ENCODE results near the gene MKLN1. TPM values are rescaled to one million over a fixed set of nuclear protein-coding genes. Genes with fewer than 3 reads are reported as not detected.

MKLN1 gene
- total and polyA plus RNA-seq, 4 donors: 7.1 to 48.4 (median 25.5) TPM

GRCh38 chr7:131279044-131279443, 48.6 kb upstream of the MKLN1 start:
- DNase-seq (ENCODE audit: low spot score): no peak
- Histone ChIP-seq H3K9me3 (ENCODE audit: control insufficient read depth in 4 of 4, low read length in 3 of 4) (peaks cover 0 to 3% (median 0%) of the 10 kb centered on the region in 4 donors), H3K4me3 (ENCODE audit: low read depth in 1 of 3, low read length in 3 of 3) (no peak overlapping the region), H3K4me1 (ENCODE audit: control insufficient read depth in 4 of 4, insufficient read depth in 4 of 4, low read length in 3 of 4) (peaks cover 0 to 1% (median 0%) of the 10 kb centered on the region in 4 donors), H3K27ac (ENCODE audit: low read depth in 1 of 2, low read length in 2 of 2) (no peak overlapping the region), H3K9ac (ENCODE audit: low read depth in 1 of 2, low read length in 2 of 2) (no peak overlapping the region), H3K27me3 (ENCODE audit: control insufficient read depth in 4 of 4, insufficient read depth in 4 of 4, low read length in 3 of 4) (no peaks in the 10 kb centered on the region), H3K36me3 (ENCODE audit: control insufficient read depth in 4 of 4, insufficient read depth in 3 of 4, low read depth in 1 of 4, low read length in 3 of 4) (no peaks in the 10 kb centered on the region)
- WGBS: 61% methylated on average over 1 of the region's 1 CpG
- no peak for TF ChIP-seq FOXA2 (IDR thresholded peaks at IDR 0.05)
- TF ChIP-seq NR2F2 (IDR thresholded peaks at IDR 0.05): no peak
- TF ChIP-seq YY1 (IDR thresholded peaks at IDR 0.05): no peak
- TF ChIP-seq HNF4A (conservative IDR thresholded peaks at IDR 0.05): no peak
- TF ChIP-seq, protein P1, sequence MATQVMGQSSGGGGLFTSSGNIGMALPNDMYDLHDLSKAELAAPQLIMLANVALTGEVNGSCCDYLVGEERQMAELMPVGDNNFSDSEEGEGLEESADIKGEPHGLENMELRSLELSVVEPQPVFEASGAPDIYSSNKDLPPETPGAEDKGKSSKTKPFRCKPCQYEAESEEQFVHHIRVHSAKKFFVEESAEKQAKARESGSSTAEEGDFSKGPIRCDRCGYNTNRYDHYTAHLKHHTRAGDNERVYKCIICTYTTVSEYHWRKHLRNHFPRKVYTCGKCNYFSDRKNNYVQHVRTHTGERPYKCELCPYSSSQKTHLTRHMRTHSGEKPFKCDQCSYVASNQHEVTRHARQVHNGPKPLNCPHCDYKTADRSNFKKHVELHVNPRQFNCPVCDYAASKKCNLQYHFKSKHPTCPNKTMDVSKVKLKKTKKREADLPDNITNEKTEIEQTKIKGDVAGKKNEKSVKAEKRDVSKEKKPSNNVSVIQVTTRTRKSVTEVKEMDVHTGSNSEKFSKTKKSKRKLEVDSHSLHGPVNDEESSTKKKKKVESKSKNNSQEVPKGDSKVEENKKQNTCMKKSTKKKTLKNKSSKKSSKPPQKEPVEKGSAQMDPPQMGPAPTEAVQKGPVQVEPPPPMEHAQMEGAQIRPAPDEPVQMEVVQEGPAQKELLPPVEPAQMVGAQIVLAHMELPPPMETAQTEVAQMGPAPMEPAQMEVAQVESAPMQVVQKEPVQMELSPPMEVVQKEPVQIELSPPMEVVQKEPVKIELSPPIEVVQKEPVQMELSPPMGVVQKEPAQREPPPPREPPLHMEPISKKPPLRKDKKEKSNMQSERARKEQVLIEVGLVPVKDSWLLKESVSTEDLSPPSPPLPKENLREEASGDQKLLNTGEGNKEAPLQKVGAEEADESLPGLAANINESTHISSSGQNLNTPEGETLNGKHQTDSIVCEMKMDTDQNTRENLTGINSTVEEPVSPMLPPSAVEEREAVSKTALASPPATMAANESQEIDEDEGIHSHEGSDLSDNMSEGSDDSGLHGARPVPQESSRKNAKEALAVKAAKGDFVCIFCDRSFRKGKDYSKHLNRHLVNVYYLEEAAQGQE (IDR thresholded peaks at IDR 0.05): no peak
- TF ChIP-seq, protein P2, sequence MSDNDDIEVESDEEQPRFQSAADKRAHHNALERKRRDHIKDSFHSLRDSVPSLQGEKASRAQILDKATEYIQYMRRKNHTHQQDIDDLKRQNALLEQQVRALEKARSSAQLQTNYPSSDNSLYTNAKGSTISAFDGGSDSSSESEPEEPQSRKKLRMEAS (IDR thresholded peaks at IDR 0.05): no peak
- TF ChIP-seq FOXA1 (IDR thresholded peaks at IDR 0.05): no peak
- TF ChIP-seq EGR1 (IDR thresholded peaks at IDR 0.05; ENCODE audit: low read depth in 2 of 2): no peak
- TF ChIP-seq TAF1 (conservative IDR thresholded peaks at IDR 0.05): no peak
- TF ChIP-seq SP1 (IDR thresholded peaks at IDR 0.05): no peak

- Histone ChIP-seq H3K27me3 (ENCODE audit: control insufficient read depth in 4 of 4, insufficient read depth in 4 of 4, low read length in 3 of 4) (no peaks in the 10 kb centered on the region), H3K9me3 (ENCODE audit: control insufficient read depth in 4 of 4, low read length in 3 of 4) (peaks cover 0 to 3% (median 0%) of the 10 kb centered on the region in 4 donors), H3K4me1 (ENCODE audit: control insufficient read depth in 4 of 4, insufficient read depth in 4 of 4, low read length in 3 of 4) (no peaks in the 10 kb centered on the region), H3K27ac (ENCODE audit: low read depth in 1 of 2, low read length in 2 of 2) (no peak overlapping the region), H3K36me3 (ENCODE audit: control insufficient read depth in 4 of 4, insufficient read depth in 3 of 4, low read depth in 1 of 4, low read length in 3 of 4) (no peaks in the 10 kb centered on the region), H3K4me3 (ENCODE audit: low read depth in 1 of 3, low read length in 3 of 3) (no peak overlapping the region), H3K9ac (ENCODE audit: low read depth in 1 of 2, low read length in 2 of 2) (no peak overlapping the region)
- no peak for TF ChIP-seq SP1 (IDR thresholded peaks at IDR 0.05)
- no peak for TF ChIP-seq HNF4G (IDR thresholded peaks at IDR 0.05)
- TF ChIP-seq YY1 (IDR thresholded peaks at IDR 0.05): no peak
- TF ChIP-seq NR2F2 (IDR thresholded peaks at IDR 0.05): no peak
- no peak for TF ChIP-seq GABPA (IDR thresholded peaks at IDR 0.05 in 1 of 2, conservative IDR thresholded peaks at IDR 0.05 in 1 of 2)
- DNase-seq (ENCODE audit: low spot score): no peak
- WGBS: 88% methylated on average over 5 of the region's 5 CpGs
Observed at GRCh38 chr7:131281266-131282048, 46.2 kb upstream of the MKLN1 start.

GRCh38 chr7:131284702-131285419, 42.8 kb upstream of the MKLN1 start:
- H3K27me3 ChIP-seq (ENCODE audit: control insufficient read depth in 4 of 4, insufficient read depth in 4 of 4, low read length in 3 of 4): no peaks in the 10 kb centered on the region
- no peaks in the 10 kb centered on the region for H3K36me3 ChIP-seq (ENCODE audit: control insufficient read depth in 4 of 4, insufficient read depth in 3 of 4, low read depth in 1 of 4, low read length in 3 of 4)
- DNase-seq (ENCODE audit: low spot score): no peak
- WGBS: 90% methylated on average over 13 of the region's 13 CpGs
- no peaks in the 10 kb centered on the region for H3K4me1 ChIP-seq (ENCODE audit: control insufficient read depth in 4 of 4, insufficient read depth in 4 of 4, low read length in 3 of 4)
- H3K9ac ChIP-seq (ENCODE audit: low read depth in 1 of 2, low read length in 2 of 2): no peak overlapping the region
- peaks cover 0 to 3% (median 0%) of the 10 kb centered on the region in 4 donors for H3K9me3 ChIP-seq (ENCODE audit: control insufficient read depth in 4 of 4, low read length in 3 of 4)
- H3K27ac ChIP-seq (ENCODE audit: low read depth in 1 of 2, low read length in 2 of 2): no peak overlapping the region
- no peak overlapping the region for H3K4me3 ChIP-seq (ENCODE audit: low read depth in 1 of 3, low read length in 3 of 3)
- no peak for TF ChIP-seq FOXA2 (IDR thresholded peaks at IDR 0.05)
- no peak for TF ChIP-seq FOXA1 (IDR thresholded peaks at IDR 0.05)
- TF ChIP-seq ATF3 (IDR thresholded peaks at IDR 0.05): no peak
- TF ChIP-seq, protein P1 (IDR thresholded peaks at IDR 0.05): no peak
- TF ChIP-seq, protein P2 (IDR thresholded peaks at IDR 0.05): no peak
- no peak for TF ChIP-seq NR2F2 (IDR thresholded peaks at IDR 0.05)
- no peak for TF ChIP-seq HNF4A (conservative IDR thresholded peaks at IDR 0.05)
- no peak for TF ChIP-seq CTCF (IDR thresholded peaks at IDR 0.05; ENCODE audit: low read depth, low read length, missing input control)
